H9 (cell line): ENCODE measurements around the gene TSC22D4. TPM values are rescaled to one million over a fixed set of nuclear protein-coding genes. Genes with fewer than 3 reads are reported as not detected.
A peak's percentile ranks its signal among the peaks of the same experiment; 100 is the strongest.

Experiments
- DNase-seq: peaks from one replicate; pipeline ENCODE4 v3.0.0-alpha.2; 2017
- H2AFZ ChIP-seq: one replicate; pipeline ENCODE4 v1.6.1; 2013; ENCODE audit warnings: mild to moderate bottlenecking, low read length, control low read depth, moderate library complexity
- H2AK5ac ChIP-seq: 2 replicates; pipeline ENCODE4 v1.6.1; 2013; ENCODE audit warnings: low read length, control low read depth, mixed read lengths; ENCODE audit not compliant: insufficient read length
- H2BK120ac ChIP-seq: one replicate; pipeline ENCODE4 v1.6.1; 2013; ENCODE audit warnings: low read depth, mild to moderate bottlenecking, low read length, control low read depth, inconsistent platforms; ENCODE audit not compliant: poor library complexity, severe bottlenecking
- H2BK12ac ChIP-seq: 2 replicates; pipeline ENCODE4 v1.6.1; 2013; ENCODE audit warnings: low read length, control low read depth, mixed read lengths, low read depth; ENCODE audit not compliant: insufficient read length
- H2BK15ac ChIP-seq: 2 replicates; pipeline ENCODE4 v1.6.1; 2013; ENCODE audit warnings: low read depth, low read length, control low read depth
- H2BK20ac ChIP-seq: one replicate; pipeline ENCODE4 v1.6.1; 2013; ENCODE audit warnings: low read depth, mild to moderate bottlenecking, low read length, control low read depth, inconsistent platforms; ENCODE audit not compliant: poor library complexity, severe bottlenecking
- H2BK5ac ChIP-seq: 2 replicates; pipeline ENCODE4 v1.6.1; 2013; ENCODE audit warnings: low read length, control low read depth, mixed read lengths; ENCODE audit not compliant: insufficient read length
- H3K14ac ChIP-seq: 2 replicates; pipeline ENCODE4 v1.6.1; 2013; ENCODE audit warnings: low read length, control low read depth; ENCODE audit not compliant: insufficient read depth
- H3K18ac ChIP-seq: 2 replicates; pipeline ENCODE4 v1.6.1; 2013; ENCODE audit warnings: low read depth, mild to moderate bottlenecking, mixed read lengths, low read length, control low read depth; ENCODE audit not compliant: insufficient read length
- H3K23ac ChIP-seq: 2 replicates; pipeline ENCODE4 v1.6.1; 2013; ENCODE audit warnings: low read length, control low read depth, mixed read lengths, low read depth; ENCODE audit not compliant: insufficient read length
- H3K23me2 ChIP-seq: 2 replicates; pipeline ENCODE4 v1.6.1; 2013; ENCODE audit warnings: low read depth, mild to moderate bottlenecking, mixed read lengths, low read length, control low read depth; ENCODE audit not compliant: insufficient read length, poor library complexity, severe bottlenecking
- H3K27ac ChIP-seq: 2 replicates; pipeline ENCODE4 v1.5.1; 2013; ENCODE audit warnings: low read length, control low read depth, mixed read lengths, low read depth; ENCODE audit not compliant: insufficient read length
- H3K27me3 ChIP-seq: 2 replicates; pipeline ENCODE4 v1.6.1; 2013; ENCODE audit warnings: low read length, control low read depth, inconsistent platforms; ENCODE audit not compliant: insufficient read depth
- H3K4ac ChIP-seq: 2 replicates; pipeline ENCODE4 v1.6.1; 2013; ENCODE audit warnings: low read depth, mild to moderate bottlenecking, control low read depth, inconsistent platforms, low read length, moderate library complexity
- H3K4me1 ChIP-seq: 2 replicates; pipeline ENCODE4 v1.6.1; 2013; ENCODE audit warnings: low read length, control low read depth, inconsistent platforms; ENCODE audit not compliant: insufficient read depth
- H3K4me2 ChIP-seq: 2 replicates; pipeline ENCODE4 v1.6.1; 2013; ENCODE audit warnings: low read length, control low read depth, mixed read lengths; ENCODE audit not compliant: insufficient read length, insufficient read depth
- H3K56ac ChIP-seq: 2 replicates; pipeline ENCODE4 v1.6.1; 2013; ENCODE audit warnings: low read depth, mild to moderate bottlenecking, mixed read lengths, low read length, control low read depth; ENCODE audit not compliant: insufficient read length
- H3K79me1 ChIP-seq: 2 replicates; pipeline ENCODE4 v1.6.1; 2013; ENCODE audit warnings: low read depth, mild to moderate bottlenecking, moderate library complexity, low read length, control low read depth, inconsistent platforms; ENCODE audit not compliant: insufficient read depth, poor library complexity, severe bottlenecking
- H3K79me2 ChIP-seq: 2 replicates; pipeline ENCODE4 v1.6.1; 2013; ENCODE audit warnings: low read length, control low read depth, inconsistent platforms; ENCODE audit not compliant: insufficient read depth
- H3K9ac ChIP-seq: 2 replicates; pipeline ENCODE4 v1.6.1; 2013; ENCODE audit warnings: low read length, control low read depth, mixed read lengths; ENCODE audit not compliant: insufficient read length; ENCODE audit errors: extremely low read depth
- H3K9me3 ChIP-seq: one replicate; pipeline ENCODE4 v1.6.1; 2013; ENCODE audit warnings: low read depth, low read length, inconsistent platforms; ENCODE audit not compliant: control insufficient read depth
- H3T11ph ChIP-seq: one replicate; pipeline ENCODE4 v1.6.1; 2013; ENCODE audit warnings: mild to moderate bottlenecking, low read length, control low read depth, inconsistent platforms
- H4K20me1 ChIP-seq: one replicate; pipeline ENCODE4 v1.6.1; 2013; ENCODE audit not compliant: control insufficient read depth, insufficient read length, insufficient read depth
- H4K5ac ChIP-seq: 2 replicates; pipeline ENCODE4 v1.6.1; 2013; ENCODE audit warnings: low read depth, mild to moderate bottlenecking, mixed read lengths, low read length, control low read depth; ENCODE audit not compliant: insufficient read length
- H4K8ac ChIP-seq: replicated peaks from 2 replicates; pipeline ENCODE4 v1.6.1; 2013; ENCODE audit warnings: low read length, control low read depth, mixed read lengths, low read depth; ENCODE audit not compliant: insufficient read length
- H4K91ac ChIP-seq: 2 replicates; pipeline ENCODE4 v1.6.1; 2013; ENCODE audit warnings: low read depth, mild to moderate bottlenecking, moderate library complexity, mixed read lengths, low read length, control low read depth; ENCODE audit not compliant: insufficient read length
- H3K27ac Mint-ChIP-seq, 3 experiments: 2 replicates in 2 of 3; 3 replicates in 1 of 3; pipeline ENCODE4 v1.8.0; 2020 to 2021; ENCODE audit warnings: mixed read lengths in 3 of 3, mild to moderate bottlenecking in 1 of 3, moderate library complexity in 1 of 3
- H3K27me3 Mint-ChIP-seq: 2 replicates; pipeline ENCODE4 v1.8.0; 2021; ENCODE audit warnings: low read depth, mild to moderate bottlenecking, moderate library complexity, mixed read lengths
- H3K36me3 Mint-ChIP-seq, 3 experiments: 2 replicates in 2 of 3; 3 replicates in 1 of 3; pipeline ENCODE4 v1.8.0; 2020 to 2021; ENCODE audit warnings: low read depth in 3 of 3, mixed read lengths in 3 of 3; ENCODE audit not compliant: insufficient read depth in 1 of 3
- H3K4me1 Mint-ChIP-seq, 2 experiments: 2 replicates each; pipeline ENCODE4 v1.8.0; 2020; ENCODE audit warnings: mixed read lengths in 2 of 2
- H3K4me3 Mint-ChIP-seq, 2 experiments: 2 replicates in 1 of 2; 3 replicates in 1 of 2; pipeline ENCODE4 v1.8.0; 2020 to 2021; ENCODE audit warnings: mild to moderate bottlenecking in 2 of 2, mixed read lengths in 2 of 2, moderate library complexity in 1 of 2
- H3K9me3 Mint-ChIP-seq, 2 experiments: 2 replicates in 1 of 2; 3 replicates in 1 of 2; pipeline ENCODE4 v1.8.0; 2020; ENCODE audit warnings: mild to moderate bottlenecking in 2 of 2, mixed read lengths in 2 of 2, moderate library complexity in 1 of 2
- WGBS: extraction: QIAGEN DNeasy Blood & Tissue Kit; methylation state at CpG from one replicate; pipeline ENCODE4 v1.1.7; 2013; ENCODE audit warnings: missing lambda C conversion rate, low lambda C conversion rate, mixed read lengths; ENCODE audit not compliant: insufficient read length; ENCODE audit errors: extremely low coverage; 5-methylcytosine and 5-hydroxymethylcytosine counted together
- total RNA-seq: library from RNA; stranded (reverse); gene quantifications from 2 replicates; pipeline ENCODE4 v1.2.1, GENCODE V29; 2021
- TF ChIP-seq, protein P1 (sequence below): fragments of 200-600 bp; sonication (generic); conservative IDR thresholded peaks from 3 replicates; pipeline ENCODE4 v1.8.0; 2021; ENCODE audit warnings: antibody characterized with exemption, mild to moderate bottlenecking

TSC22D4 gene
- total RNA-seq, 1 experiment from 2014 or later, result 17.5 TPM

- H3K27ac Mint-ChIP-seq, result peak overlapping the region in 1 of 3 experiments; percentile 22; a peak in 2 of 7 replicates
Measured at GRCh38 chr7:100446040-100446439, 33.0 kb downstream of the TSC22D4 start.

More at GRCh38 chr7:100446040-100446439, 33.0 kb downstream of the TSC22D4 start:
- no peak overlapping the region for H3T11ph ChIP-seq
- H4K5ac ChIP-seq, result no peak overlapping the region
- H2AFZ ChIP-seq, result no peak overlapping the region
- no peaks in the 10 kb centered on the region for H3K79me2 ChIP-seq
- no peak overlapping the region for H4K91ac ChIP-seq
- no peak overlapping the region for H3K9ac ChIP-seq
- H3K23ac ChIP-seq, result no peak overlapping the region
- H3K56ac ChIP-seq, result no peak overlapping the region
- H3K27me3 ChIP-seq, result no peaks in the 10 kb centered on the region
- DNase-seq, result no peak
- no peaks in the 10 kb centered on the region for H3K79me1 ChIP-seq
- TF ChIP-seq, protein P1, sequence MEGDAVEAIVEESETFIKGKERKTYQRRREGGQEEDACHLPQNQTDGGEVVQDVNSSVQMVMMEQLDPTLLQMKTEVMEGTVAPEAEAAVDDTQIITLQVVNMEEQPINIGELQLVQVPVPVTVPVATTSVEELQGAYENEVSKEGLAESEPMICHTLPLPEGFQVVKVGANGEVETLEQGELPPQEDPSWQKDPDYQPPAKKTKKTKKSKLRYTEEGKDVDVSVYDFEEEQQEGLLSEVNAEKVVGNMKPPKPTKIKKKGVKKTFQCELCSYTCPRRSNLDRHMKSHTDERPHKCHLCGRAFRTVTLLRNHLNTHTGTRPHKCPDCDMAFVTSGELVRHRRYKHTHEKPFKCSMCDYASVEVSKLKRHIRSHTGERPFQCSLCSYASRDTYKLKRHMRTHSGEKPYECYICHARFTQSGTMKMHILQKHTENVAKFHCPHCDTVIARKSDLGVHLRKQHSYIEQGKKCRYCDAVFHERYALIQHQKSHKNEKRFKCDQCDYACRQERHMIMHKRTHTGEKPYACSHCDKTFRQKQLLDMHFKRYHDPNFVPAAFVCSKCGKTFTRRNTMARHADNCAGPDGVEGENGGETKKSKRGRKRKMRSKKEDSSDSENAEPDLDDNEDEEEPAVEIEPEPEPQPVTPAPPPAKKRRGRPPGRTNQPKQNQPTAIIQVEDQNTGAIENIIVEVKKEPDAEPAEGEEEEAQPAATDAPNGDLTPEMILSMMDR, result no peak
- H3K27me3 Mint-ChIP-seq, result no peaks in the 10 kb centered on the region
- H2BK120ac ChIP-seq, result no peak overlapping the region
- no peak overlapping the region for H3K4me2 ChIP-seq
- H2BK5ac ChIP-seq, result no peak overlapping the region
- peaks cover 0 to 6% (median 0%) of the 10 kb centered on the region in 3 experiments; a peak in 2 of 7 replicates for H3K36me3 Mint-ChIP-seq
- H4K8ac ChIP-seq, result no peak overlapping the region
- H3K9me3 ChIP-seq, result no peaks in the 10 kb centered on the region
- peaks cover 6 to 15% of the 10 kb centered on the region in 2 experiments for H3K4me1 Mint-ChIP-seq
- no peak overlapping the region for H2BK15ac ChIP-seq
- no peak overlapping the region for H2AK5ac ChIP-seq
- H2BK20ac ChIP-seq, result no peak overlapping the region
- no peaks in the 10 kb centered on the region for H4K20me1 ChIP-seq
- no peak overlapping the region for H3K4ac ChIP-seq
- no peaks in the 10 kb centered on the region for H3K9me3 Mint-ChIP-seq
- H3K18ac ChIP-seq, result no peak overlapping the region
- no peak overlapping the region for H3K14ac ChIP-seq
- no peak overlapping the region for H3K4me3 Mint-ChIP-seq
- H3K27ac ChIP-seq, result no peak overlapping the region
- no CpG with 5 or more reads among the region's 2 CpGs for WGBS
- H2BK12ac ChIP-seq, result no peak overlapping the region
- H3K23me2 ChIP-seq, result no peaks in the 10 kb centered on the region
- no peaks in the 10 kb centered on the region for H3K4me1 ChIP-seq
